Measurements from ENCODE around the gene RNF126.
A peak's percentile ranks its signal among the peaks of the same experiment; 100 is the strongest.

Gene RNF126

GRCh38 chr19:681029-682019, 18.3 kb upstream of the RNF126 start:
- peak overlapping the region; percentile 50; the same call in 1 of the 2 replicates for H3K4me3 ChIP-seq (replicated peaks; ENCODE audit: insufficient read depth, low read length)
- TF ChIP-seq, protein P1, sequence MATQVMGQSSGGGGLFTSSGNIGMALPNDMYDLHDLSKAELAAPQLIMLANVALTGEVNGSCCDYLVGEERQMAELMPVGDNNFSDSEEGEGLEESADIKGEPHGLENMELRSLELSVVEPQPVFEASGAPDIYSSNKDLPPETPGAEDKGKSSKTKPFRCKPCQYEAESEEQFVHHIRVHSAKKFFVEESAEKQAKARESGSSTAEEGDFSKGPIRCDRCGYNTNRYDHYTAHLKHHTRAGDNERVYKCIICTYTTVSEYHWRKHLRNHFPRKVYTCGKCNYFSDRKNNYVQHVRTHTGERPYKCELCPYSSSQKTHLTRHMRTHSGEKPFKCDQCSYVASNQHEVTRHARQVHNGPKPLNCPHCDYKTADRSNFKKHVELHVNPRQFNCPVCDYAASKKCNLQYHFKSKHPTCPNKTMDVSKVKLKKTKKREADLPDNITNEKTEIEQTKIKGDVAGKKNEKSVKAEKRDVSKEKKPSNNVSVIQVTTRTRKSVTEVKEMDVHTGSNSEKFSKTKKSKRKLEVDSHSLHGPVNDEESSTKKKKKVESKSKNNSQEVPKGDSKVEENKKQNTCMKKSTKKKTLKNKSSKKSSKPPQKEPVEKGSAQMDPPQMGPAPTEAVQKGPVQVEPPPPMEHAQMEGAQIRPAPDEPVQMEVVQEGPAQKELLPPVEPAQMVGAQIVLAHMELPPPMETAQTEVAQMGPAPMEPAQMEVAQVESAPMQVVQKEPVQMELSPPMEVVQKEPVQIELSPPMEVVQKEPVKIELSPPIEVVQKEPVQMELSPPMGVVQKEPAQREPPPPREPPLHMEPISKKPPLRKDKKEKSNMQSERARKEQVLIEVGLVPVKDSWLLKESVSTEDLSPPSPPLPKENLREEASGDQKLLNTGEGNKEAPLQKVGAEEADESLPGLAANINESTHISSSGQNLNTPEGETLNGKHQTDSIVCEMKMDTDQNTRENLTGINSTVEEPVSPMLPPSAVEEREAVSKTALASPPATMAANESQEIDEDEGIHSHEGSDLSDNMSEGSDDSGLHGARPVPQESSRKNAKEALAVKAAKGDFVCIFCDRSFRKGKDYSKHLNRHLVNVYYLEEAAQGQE (IDR thresholded peaks at IDR 0.05; ENCODE audit: insufficient replicate concordance, low read depth) = no peak
- peak; percentile 78 for TF ChIP-seq POLR2AphosphoS5 (IDR thresholded peaks at IDR 0.05; ENCODE audit: low read depth)
- peak; percentile 18; the same call in 1 of the 2 replicates for TF ChIP-seq SPI1 (IDR thresholded peaks at IDR 0.05; ENCODE audit: borderline replicate concordance, low read depth)
- no peak for TF ChIP-seq GABPA (IDR thresholded peaks at IDR 0.05; ENCODE audit: low read depth)
- TF ChIP-seq CTCF (IDR thresholded peaks at IDR 0.05; ENCODE audit: insufficient read depth, low read length) = no peak
- H3K27ac ChIP-seq (replicated peaks) = peak overlapping the region; percentile 82
- DNase-seq (ENCODE audit: low read depth in 1 of 2, low spot score in 1 of 2) = peak; percentile 93 to 96
- H3K27me3 ChIP-seq (ENCODE audit: insufficient read depth, poor library complexity, severe bottlenecking) = peaks cover 5% of the 10 kb centered on the region

GRCh38 chr19:680287-681028, 17.4 kb upstream of the RNF126 start:
- Histone ChIP-seq H3K27ac (replicated peaks) (peak overlapping the region; percentile 82), H3K27me3 (ENCODE audit: insufficient read depth, poor library complexity, severe bottlenecking) (peaks cover 10% of the 10 kb centered on the region), H3K4me3 (replicated peaks; ENCODE audit: insufficient read depth, low read length) (peak overlapping the region; percentile 59)
- TF ChIP-seq GABPA (IDR thresholded peaks at IDR 0.05; ENCODE audit: low read depth) = no peak
- peak; percentile 23 for TF ChIP-seq CTCF (IDR thresholded peaks at IDR 0.05; ENCODE audit: insufficient read depth, low read length)
- no peak for TF ChIP-seq SPI1 (IDR thresholded peaks at IDR 0.05; ENCODE audit: borderline replicate concordance, low read depth)
- TF ChIP-seq, protein P1 (IDR thresholded peaks at IDR 0.05; ENCODE audit: insufficient replicate concordance, low read depth) = no peak
- peak; percentile 51; the same call in 1 of the 2 replicates for TF ChIP-seq POLR2AphosphoS5 (IDR thresholded peaks at IDR 0.05; ENCODE audit: low read depth)
- DNase-seq (ENCODE audit: low read depth in 1 of 2, low spot score in 1 of 2) = peak; percentile 97 to 99

DNA sequence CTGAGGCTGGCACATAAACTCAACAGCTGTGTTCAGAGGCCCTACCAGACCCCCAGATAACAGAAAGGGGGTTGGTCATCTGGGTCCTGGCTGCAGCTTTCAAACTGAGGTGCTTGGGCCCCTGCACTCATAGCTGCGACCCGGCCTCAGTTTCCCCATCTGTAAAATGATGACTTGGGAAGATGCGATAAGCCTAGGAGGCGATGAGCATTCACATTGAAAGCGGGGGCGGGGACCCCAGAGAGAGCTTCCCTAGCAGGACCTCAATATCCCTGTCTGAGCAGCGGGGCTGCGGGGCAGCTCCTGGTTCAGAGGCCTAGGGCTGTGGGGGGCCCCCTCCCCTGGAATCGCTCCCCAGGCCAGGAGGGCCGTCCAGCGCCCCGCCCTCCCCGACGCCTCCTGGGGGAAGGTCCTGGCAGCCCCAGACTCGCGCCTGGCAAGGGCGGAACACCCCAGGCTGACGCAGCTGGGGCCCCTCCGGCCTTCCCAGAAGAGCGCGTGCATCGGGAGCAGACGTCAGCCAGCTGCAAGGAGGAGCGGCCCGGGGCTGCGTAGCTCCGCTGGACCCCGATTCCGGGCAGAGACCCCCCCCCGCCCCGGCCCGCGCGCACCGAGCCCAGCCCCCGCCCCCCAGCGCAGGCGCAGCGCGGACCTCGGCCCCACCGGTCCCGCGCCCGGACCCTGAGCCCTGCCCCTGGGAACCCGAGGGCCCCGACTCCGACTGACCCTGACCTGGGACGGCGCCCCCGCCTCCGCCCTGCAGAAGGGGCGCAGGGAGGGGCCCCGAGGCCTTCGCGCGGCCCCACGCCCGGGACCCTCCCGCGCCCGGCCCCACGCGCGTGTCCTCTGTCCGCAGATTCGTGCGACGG, 16.6 kb upstream of the RNF126 start:
- H3K27ac ChIP-seq (replicated peaks) = peak overlapping the region; percentile 60
- H3K4me3 ChIP-seq (replicated peaks; ENCODE audit: insufficient read depth, low read length) = peak overlapping the region; percentile 59
- peaks cover 14% of the 10 kb centered on the region for H3K27me3 ChIP-seq (ENCODE audit: insufficient read depth, poor library complexity, severe bottlenecking)
- DNase-seq (ENCODE audit: low read depth in 1 of 2, low spot score in 1 of 2) = peak; percentile 51 to 60
- TF ChIP-seq GABPA (IDR thresholded peaks at IDR 0.05; ENCODE audit: low read depth) = no peak
- TF ChIP-seq, protein P1 (IDR thresholded peaks at IDR 0.05; ENCODE audit: insufficient replicate concordance, low read depth) = no peak
- no peak for TF ChIP-seq CTCF (IDR thresholded peaks at IDR 0.05; ENCODE audit: insufficient read depth, low read length)

Measured in HL-60 (cell line).